Transverse colon (tissue), 4 donors: ENCODE data around the gene SMAD6.

Experiments
- EP300 ChIP-seq: sonication (generic); formaldehyde crosslinking; IDR thresholded peaks from one replicate; pipeline ENCODE4 v1.6.1; 2017; ENCODE audit warnings: antibody characterized with exemption, low read depth
- POLR2A ChIP-seq: fragments of 450-650 bp; IDR thresholded peaks from one replicate; pipeline ENCODE4 v1.6.1; 2016; ENCODE audit warnings: antibody characterized with exemption, mild to moderate bottlenecking, moderate library complexity
- POLR2AphosphoS5 ChIP-seq, 3 donors: sonication (generic); formaldehyde crosslinking; IDR thresholded peaks; one replicate each; pipeline ENCODE4 v1.6.1; 2016; ENCODE audit warnings: antibody characterized with exemption in 3 of 3
- TF ChIP-seq, protein P1 (sequence below), 5 experiments: fragments of 200-600 bp in 3 of 5; fragments of 450-650 bp in 2 of 5; sonication (generic) in 3 of 5; IDR thresholded peaks; 1 replicate in 2 of 5; 2 replicates in 3 of 5; pipeline ENCODE4 v1.5.1; 2016 to 2017; ENCODE audit warnings: antibody characterized with exemption in 5 of 5, inconsistent platforms in 3 of 5, mild to moderate bottlenecking in 2 of 5, moderate library complexity in 1 of 5

- TF ChIP-seq POLR2A = no peak
- TF ChIP-seq EP300 = no peak
- TF ChIP-seq POLR2AphosphoS5 (IDR thresholded peaks at IDR 0.05) = no peak
- TF ChIP-seq, protein P1, sequence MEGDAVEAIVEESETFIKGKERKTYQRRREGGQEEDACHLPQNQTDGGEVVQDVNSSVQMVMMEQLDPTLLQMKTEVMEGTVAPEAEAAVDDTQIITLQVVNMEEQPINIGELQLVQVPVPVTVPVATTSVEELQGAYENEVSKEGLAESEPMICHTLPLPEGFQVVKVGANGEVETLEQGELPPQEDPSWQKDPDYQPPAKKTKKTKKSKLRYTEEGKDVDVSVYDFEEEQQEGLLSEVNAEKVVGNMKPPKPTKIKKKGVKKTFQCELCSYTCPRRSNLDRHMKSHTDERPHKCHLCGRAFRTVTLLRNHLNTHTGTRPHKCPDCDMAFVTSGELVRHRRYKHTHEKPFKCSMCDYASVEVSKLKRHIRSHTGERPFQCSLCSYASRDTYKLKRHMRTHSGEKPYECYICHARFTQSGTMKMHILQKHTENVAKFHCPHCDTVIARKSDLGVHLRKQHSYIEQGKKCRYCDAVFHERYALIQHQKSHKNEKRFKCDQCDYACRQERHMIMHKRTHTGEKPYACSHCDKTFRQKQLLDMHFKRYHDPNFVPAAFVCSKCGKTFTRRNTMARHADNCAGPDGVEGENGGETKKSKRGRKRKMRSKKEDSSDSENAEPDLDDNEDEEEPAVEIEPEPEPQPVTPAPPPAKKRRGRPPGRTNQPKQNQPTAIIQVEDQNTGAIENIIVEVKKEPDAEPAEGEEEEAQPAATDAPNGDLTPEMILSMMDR (IDR thresholded peaks at IDR 0.05) = no peak
Measured at GRCh38 chr15:66725464-66725785, 23.4 kb downstream of the SMAD6 start.
